Breast epithelium (tissue), 4 donors: Measurements from ENCODE around the gene MCRS1. TPM values are rescaled to one million over a fixed set of nuclear protein-coding genes. Genes with fewer than 3 reads are reported as not detected.
A peak's percentile ranks its signal among the peaks of the same experiment; 100 is the strongest.

Source experiments
- DNase-seq, 2 donors: peaks; one replicate each; pipeline ENCODE4 v3.0.0-alpha.2; 2019; ENCODE audit warnings: low spot score in 2 of 2
- H3K27ac ChIP-seq, 2 donors: fragments of 200-600 bp; sonication (generic) in 1 of 2; one replicate each; pipeline ENCODE4 v1.5.1; 2016 to 2019; ENCODE audit warnings: mild to moderate bottlenecking in 1 of 2
- H3K27me3 ChIP-seq, 2 donors: fragments of 200-600 bp; sonication (generic) in 1 of 2; one replicate each; pipeline versions ENCODE4 v1.5.1 to v1.6.0; 2017 to 2019; ENCODE audit warnings: control low read depth in 1 of 2, mild to moderate bottlenecking in 1 of 2
- H3K36me3 ChIP-seq: fragments of 200-600 bp; one replicate; pipeline ENCODE4 v1.5.1; 2019
- H3K4me1 ChIP-seq, 2 donors: fragments of 200-600 bp; sonication (generic); one replicate each; pipeline ENCODE4 v1.5.1; 2016 to 2019; ENCODE audit warnings: control low read depth in 1 of 2
- H3K4me3 ChIP-seq, 3 donors: fragments of 200-600 bp; sonication (generic); 1 replicate in 2 of 3; 2 replicates in 1 of 3; pipeline ENCODE4 v1.5.1; 2016 to 2019; ENCODE audit warnings: mild to moderate bottlenecking in 3 of 3, moderate library complexity in 2 of 3
- H3K9me3 ChIP-seq, 2 donors: fragments of 200-600 bp; sonication (generic) in 1 of 2; one replicate each; pipeline ENCODE4 v1.5.1; 2016 to 2019; ENCODE audit warnings: control low read depth in 1 of 2
- POLR2A ChIP-seq: fragments of 450-650 bp; IDR thresholded peaks from one replicate; pipeline ENCODE4 v1.6.1; 2016; ENCODE audit warnings: antibody characterized with exemption, mild to moderate bottlenecking, moderate library complexity
- POLR2AphosphoS5 ChIP-seq, 3 donors: sonication (generic); formaldehyde crosslinking; IDR thresholded peaks; one replicate each; pipeline ENCODE4 v1.6.1; 2017; ENCODE audit warnings: antibody characterized with exemption in 3 of 3
- intact Hi-C: fragments of 100-400 bp; cut with DNase I; formaldehyde crosslinking; loops from one replicate; pipeline ENCODE4 v1.15.1; 2023; ENCODE audit warnings: low total_unique reads
- total RNA-seq, 3 donors: library from RNA; depleted of rRNA; stranded (reverse); fragments of >200 nt; gene quantifications; one replicate each; pipeline ENCODE4 v1.1.0, GENCODE V29; 2016
- TF ChIP-seq, protein P1 (sequence below), 3 donors: fragments of 450-650 bp; IDR thresholded peaks; one replicate each; pipeline ENCODE4 v1.5.1; 2016 to 2017; ENCODE audit warnings: antibody characterized with exemption in 3 of 3, mild to moderate bottlenecking in 3 of 3, moderate library complexity in 3 of 3

The MCRS1 gene
- total RNA-seq, 3 donors from 2014 or later: 37.6 to 52.4 (median 52.1) TPM

- TF ChIP-seq POLR2AphosphoS5 (IDR thresholded peaks at IDR 0.05) (no peak), POLR2A (no peak)
- TF ChIP-seq, protein P1, sequence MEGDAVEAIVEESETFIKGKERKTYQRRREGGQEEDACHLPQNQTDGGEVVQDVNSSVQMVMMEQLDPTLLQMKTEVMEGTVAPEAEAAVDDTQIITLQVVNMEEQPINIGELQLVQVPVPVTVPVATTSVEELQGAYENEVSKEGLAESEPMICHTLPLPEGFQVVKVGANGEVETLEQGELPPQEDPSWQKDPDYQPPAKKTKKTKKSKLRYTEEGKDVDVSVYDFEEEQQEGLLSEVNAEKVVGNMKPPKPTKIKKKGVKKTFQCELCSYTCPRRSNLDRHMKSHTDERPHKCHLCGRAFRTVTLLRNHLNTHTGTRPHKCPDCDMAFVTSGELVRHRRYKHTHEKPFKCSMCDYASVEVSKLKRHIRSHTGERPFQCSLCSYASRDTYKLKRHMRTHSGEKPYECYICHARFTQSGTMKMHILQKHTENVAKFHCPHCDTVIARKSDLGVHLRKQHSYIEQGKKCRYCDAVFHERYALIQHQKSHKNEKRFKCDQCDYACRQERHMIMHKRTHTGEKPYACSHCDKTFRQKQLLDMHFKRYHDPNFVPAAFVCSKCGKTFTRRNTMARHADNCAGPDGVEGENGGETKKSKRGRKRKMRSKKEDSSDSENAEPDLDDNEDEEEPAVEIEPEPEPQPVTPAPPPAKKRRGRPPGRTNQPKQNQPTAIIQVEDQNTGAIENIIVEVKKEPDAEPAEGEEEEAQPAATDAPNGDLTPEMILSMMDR (IDR thresholded peaks at IDR 0.05): no peak
- intact Hi-C loops: no loop called here
- peak overlapping the region; percentile 91 to 96 for H3K27ac ChIP-seq
Measured at GRCh38 chr12:49567302-49567610, 686 bp downstream of the MCRS1 start.

DNA sequence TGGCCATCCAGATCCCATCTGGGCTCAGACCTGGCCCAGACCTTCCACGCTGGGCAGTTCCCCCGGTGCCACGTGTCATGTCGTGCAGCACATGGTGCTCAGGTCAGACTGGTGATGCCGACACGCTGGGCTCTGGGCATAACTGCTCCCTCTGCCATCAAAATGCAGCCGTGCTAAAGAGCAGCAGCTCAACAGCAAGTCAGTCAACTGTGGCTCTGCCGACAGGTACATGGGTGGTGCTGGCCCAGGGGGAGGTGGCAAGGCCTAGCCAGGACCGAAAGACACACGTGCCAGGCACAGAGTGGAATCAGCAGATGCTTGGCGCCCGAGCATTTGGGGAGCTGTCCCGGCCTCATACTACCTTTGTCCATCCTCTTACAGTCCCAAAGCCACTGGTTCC lies 1.6 kb downstream of the MCRS1 start:
- peaks cover 0 to 10% of the 10 kb centered on the region in 2 donors for H3K4me1 ChIP-seq
- DNase-seq: no peak
- H3K27me3 ChIP-seq: no peaks in the 10 kb centered on the region
- H3K4me3 ChIP-seq: peak overlapping the region in 1 of 3 donors; percentile 99
- TF ChIP-seq, protein P1 (IDR thresholded peaks at IDR 0.05): no peak
- TF ChIP-seq POLR2A (no peak), POLR2AphosphoS5 (IDR thresholded peaks at IDR 0.05) (no peak)
- no peaks in the 10 kb centered on the region for H3K9me3 ChIP-seq
- no peak overlapping the region for H3K27ac ChIP-seq
- H3K36me3 ChIP-seq: peaks cover 6% of the 10 kb centered on the region
- intact Hi-C loops: no loop called here

More at GRCh38 chr12:49567302-49567610, 686 bp downstream of the MCRS1 start:
- H3K4me3 ChIP-seq: peak overlapping the region; percentile 76 to 99 (median 87)
- no peaks in the 10 kb centered on the region for H3K9me3 ChIP-seq
- H3K4me1 ChIP-seq: peaks cover 0 to 10% of the 10 kb centered on the region in 2 donors
- H3K27me3 ChIP-seq: no peaks in the 10 kb centered on the region
- peaks cover 6% of the 10 kb centered on the region for H3K36me3 ChIP-seq
- no peak for DNase-seq

- Histone ChIP-seq H3K4me1 (peaks cover 0 to 10% of the 10 kb centered on the region in 2 donors), H3K36me3 (peaks cover 11% of the 10 kb centered on the region), H3K9me3 (no peaks in the 10 kb centered on the region), H3K27ac (no peak overlapping the region), H3K27me3 (no peaks in the 10 kb centered on the region), H3K4me3 (no peak overlapping the region)
- no peak for DNase-seq
- TF ChIP-seq POLR2AphosphoS5 (IDR thresholded peaks at IDR 0.05): no peak
- TF ChIP-seq POLR2A: no peak
- TF ChIP-seq, protein P1 (IDR thresholded peaks at IDR 0.05): no peak
- intact Hi-C loops: no loop called here
Measured at GRCh38 chr12:49565406-49566265, 2.3 kb downstream of the MCRS1 start.

DNA sequence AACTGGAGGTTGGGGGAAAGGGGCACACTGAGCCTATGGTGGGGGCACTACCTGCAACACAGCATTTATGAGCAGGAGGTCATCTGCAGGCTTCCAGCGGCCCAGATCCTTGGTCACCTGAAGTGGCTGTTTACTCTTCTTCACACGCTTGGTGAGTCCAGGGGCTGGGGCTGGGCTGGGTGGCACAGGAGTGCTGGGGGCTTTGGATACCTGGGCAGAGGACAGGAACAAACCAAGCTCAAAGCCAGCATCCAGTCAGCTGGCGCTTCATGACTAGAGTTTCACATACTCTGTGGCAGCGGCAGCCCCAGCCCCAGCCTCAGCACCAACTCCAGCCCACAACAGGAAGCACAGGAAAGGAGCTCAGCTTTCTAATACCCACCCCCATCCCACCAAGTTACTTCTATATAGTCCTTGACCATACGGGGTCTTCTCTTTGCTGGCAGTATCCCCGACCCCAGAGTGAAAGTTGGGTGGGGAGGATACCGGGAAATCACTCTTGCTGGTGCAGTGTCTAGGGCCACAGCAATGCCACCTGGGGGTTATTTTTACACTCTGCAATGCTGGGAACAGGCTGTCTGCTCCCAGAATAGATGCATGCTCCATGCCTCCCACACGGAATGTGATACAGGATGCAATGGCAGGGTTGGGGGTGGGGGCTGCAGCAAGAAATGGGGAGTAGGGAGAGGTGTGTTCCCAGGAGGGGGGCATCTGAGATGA lies 3.1 kb downstream of the MCRS1 start:
- H3K27ac ChIP-seq: no peak overlapping the region
- intact Hi-C loops: no loop called here
- no peak for DNase-seq
- H3K4me3 ChIP-seq: no peak overlapping the region
- TF ChIP-seq POLR2A (no peak), POLR2AphosphoS5 (IDR thresholded peaks at IDR 0.05) (no peak)
- TF ChIP-seq, protein P1 (IDR thresholded peaks at IDR 0.05): no peak
- no peaks in the 10 kb centered on the region for H3K9me3 ChIP-seq
- H3K27me3 ChIP-seq: no peaks in the 10 kb centered on the region
- H3K4me1 ChIP-seq: peaks cover 0 to 10% of the 10 kb centered on the region in 2 donors
- H3K36me3 ChIP-seq: peaks cover 15% of the 10 kb centered on the region
